Neural cell (in vitro differentiated cells): ENCODE data around the gene PODNL1.

Experiments used
- EP300 ChIP-seq: fragments of 450-650 bp; conservative IDR thresholded peaks from 2 replicates; pipeline ENCODE4 v1.6.1; 2014; ENCODE audit warnings: antibody characterized with exemption, mild to moderate bottlenecking, moderate library complexity; ENCODE audit not compliant: poor library complexity, severe bottlenecking
- EZH2 ChIP-seq: fragments of 200-600, 300-800 bp; shearing (Covaris generic), sonication (generic); IDR thresholded peaks from 2 replicates; pipeline ENCODE4 v1.6.1; 2014; ENCODE audit warnings: antibody characterized with exemption, low read length, borderline replicate concordance, mild to moderate bottlenecking; ENCODE audit not compliant: insufficient read depth, poor library complexity, severe bottlenecking
- POLR2AphosphoS5 ChIP-seq: IDR thresholded peaks from 2 replicates; pipeline ENCODE4 v1.6.1; 2012
- RAD21 ChIP-seq: fragments of 450-650 bp; conservative IDR thresholded peaks from 2 replicates; pipeline ENCODE4 v1.6.1; 2014; ENCODE audit warnings: antibody characterized with exemption, mild to moderate bottlenecking, moderate library complexity
- SMC3 ChIP-seq: fragments of 450-650 bp; conservative IDR thresholded peaks from 2 replicates; pipeline ENCODE4 v1.6.1; 2014; ENCODE audit warnings: antibody characterized with exemption, mild to moderate bottlenecking, moderate library complexity; ENCODE audit not compliant: poor library complexity
- TAF1 ChIP-seq: IDR thresholded peaks from 2 replicates; pipeline ENCODE4 v1.6.1; 2012; ENCODE audit warnings: low read depth
- TF ChIP-seq, protein P1 (sequence below): fragments of 450-650 bp; IDR thresholded peaks from 2 replicates; pipeline ENCODE4 v1.5.1; 2014; ENCODE audit warnings: antibody characterized with exemption, mild to moderate bottlenecking, moderate library complexity; ENCODE audit not compliant: poor library complexity, severe bottlenecking
- TF ChIP-seq, protein P2 (sequence below): IDR thresholded peaks from 2 replicates; pipeline ENCODE4 v1.6.1; 2012; ENCODE audit warnings: borderline replicate concordance

DNA sequence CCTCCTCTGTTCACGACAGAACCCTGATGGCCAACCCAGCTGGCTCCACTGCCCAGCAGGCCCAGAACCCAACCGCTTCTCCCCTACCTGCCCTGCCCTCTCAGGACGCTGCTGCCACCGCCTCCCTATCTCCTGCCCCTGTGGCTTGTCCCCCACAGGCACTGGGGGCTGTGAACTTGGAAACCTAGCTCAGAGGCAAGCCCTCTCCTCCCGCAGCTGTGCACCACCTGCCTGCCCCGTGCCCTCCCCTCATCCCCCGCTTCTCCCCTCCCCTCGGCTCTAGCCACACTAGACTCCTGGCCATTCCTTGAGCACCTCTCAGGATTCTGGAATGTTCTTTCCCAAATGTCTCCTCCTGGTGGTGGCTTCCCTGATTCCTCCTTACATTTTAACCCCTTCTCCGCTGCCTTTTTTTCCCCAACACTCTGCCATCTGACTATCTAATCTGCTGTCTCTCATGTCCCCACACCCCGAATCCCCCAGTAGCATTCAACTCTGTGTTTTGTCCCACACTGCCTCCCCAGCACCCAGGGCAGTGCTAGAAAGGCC is 54.6 kb downstream of the PODNL1 start:
- TF ChIP-seq SMC3 (no peak), EP300 (no peak), POLR2AphosphoS5 (no peak), EZH2 (no peak), TAF1 (no peak), RAD21 (no peak)
- TF ChIP-seq, protein P1, sequence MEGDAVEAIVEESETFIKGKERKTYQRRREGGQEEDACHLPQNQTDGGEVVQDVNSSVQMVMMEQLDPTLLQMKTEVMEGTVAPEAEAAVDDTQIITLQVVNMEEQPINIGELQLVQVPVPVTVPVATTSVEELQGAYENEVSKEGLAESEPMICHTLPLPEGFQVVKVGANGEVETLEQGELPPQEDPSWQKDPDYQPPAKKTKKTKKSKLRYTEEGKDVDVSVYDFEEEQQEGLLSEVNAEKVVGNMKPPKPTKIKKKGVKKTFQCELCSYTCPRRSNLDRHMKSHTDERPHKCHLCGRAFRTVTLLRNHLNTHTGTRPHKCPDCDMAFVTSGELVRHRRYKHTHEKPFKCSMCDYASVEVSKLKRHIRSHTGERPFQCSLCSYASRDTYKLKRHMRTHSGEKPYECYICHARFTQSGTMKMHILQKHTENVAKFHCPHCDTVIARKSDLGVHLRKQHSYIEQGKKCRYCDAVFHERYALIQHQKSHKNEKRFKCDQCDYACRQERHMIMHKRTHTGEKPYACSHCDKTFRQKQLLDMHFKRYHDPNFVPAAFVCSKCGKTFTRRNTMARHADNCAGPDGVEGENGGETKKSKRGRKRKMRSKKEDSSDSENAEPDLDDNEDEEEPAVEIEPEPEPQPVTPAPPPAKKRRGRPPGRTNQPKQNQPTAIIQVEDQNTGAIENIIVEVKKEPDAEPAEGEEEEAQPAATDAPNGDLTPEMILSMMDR, result peak; percentile 13
- TF ChIP-seq, protein P2, sequence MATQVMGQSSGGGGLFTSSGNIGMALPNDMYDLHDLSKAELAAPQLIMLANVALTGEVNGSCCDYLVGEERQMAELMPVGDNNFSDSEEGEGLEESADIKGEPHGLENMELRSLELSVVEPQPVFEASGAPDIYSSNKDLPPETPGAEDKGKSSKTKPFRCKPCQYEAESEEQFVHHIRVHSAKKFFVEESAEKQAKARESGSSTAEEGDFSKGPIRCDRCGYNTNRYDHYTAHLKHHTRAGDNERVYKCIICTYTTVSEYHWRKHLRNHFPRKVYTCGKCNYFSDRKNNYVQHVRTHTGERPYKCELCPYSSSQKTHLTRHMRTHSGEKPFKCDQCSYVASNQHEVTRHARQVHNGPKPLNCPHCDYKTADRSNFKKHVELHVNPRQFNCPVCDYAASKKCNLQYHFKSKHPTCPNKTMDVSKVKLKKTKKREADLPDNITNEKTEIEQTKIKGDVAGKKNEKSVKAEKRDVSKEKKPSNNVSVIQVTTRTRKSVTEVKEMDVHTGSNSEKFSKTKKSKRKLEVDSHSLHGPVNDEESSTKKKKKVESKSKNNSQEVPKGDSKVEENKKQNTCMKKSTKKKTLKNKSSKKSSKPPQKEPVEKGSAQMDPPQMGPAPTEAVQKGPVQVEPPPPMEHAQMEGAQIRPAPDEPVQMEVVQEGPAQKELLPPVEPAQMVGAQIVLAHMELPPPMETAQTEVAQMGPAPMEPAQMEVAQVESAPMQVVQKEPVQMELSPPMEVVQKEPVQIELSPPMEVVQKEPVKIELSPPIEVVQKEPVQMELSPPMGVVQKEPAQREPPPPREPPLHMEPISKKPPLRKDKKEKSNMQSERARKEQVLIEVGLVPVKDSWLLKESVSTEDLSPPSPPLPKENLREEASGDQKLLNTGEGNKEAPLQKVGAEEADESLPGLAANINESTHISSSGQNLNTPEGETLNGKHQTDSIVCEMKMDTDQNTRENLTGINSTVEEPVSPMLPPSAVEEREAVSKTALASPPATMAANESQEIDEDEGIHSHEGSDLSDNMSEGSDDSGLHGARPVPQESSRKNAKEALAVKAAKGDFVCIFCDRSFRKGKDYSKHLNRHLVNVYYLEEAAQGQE, result no peak
